T-cell (primary cell): ENCODE data around the gene PDXP. TPM values are rescaled to one million over a fixed set of nuclear protein-coding genes. Genes with fewer than 3 reads are reported as not detected.

Experiments
- ATAC-seq, 4 experiments: fragments of 200-7000 bp in 3 of 4; fragments of 150-1000 bp in 1 of 4; cut with Tn5 transposase; replicated peaks in 1 of 4; 1 replicate in 3 of 4; 2 replicates in 1 of 4; pipeline ENCODE4 v1.10.0; 2021; ENCODE audit warnings: moderate library complexity in 3 of 4, mild to moderate bottlenecking in 2 of 4, moderate number of reproducible peaks in 1 of 4
- CTCF ChIA-PET, 2 donors: fragments of 300-600 bp; sonication (Branson Sonifier 250); formaldehyde crosslinking; loops; one replicate each; lab custom pipeline; 2022; ENCODE audit warnings: antibody characterized with exemption in 2 of 2; lab: Charles Lee
- POLR2A ChIA-PET, 2 donors: fragments of 300-600 bp; sonication (Branson Sonifier 250); formaldehyde crosslinking; loops; one replicate each; lab custom pipeline; 2022; ENCODE audit warnings: antibody characterized with exemption in 2 of 2; lab: Charles Lee
- DNase-seq, 35 experiments: peaks; one replicate each; pipeline versions ENCODE4 v3.0.0 to v3.0.0-alpha.2; 2013 to 2023
- H3K27ac ChIP-seq: one replicate; pipeline ENCODE4 v1.5.1; 2013; ENCODE audit warnings: low read length
- H3K27me3 ChIP-seq, 2 experiments: replicated peaks in 1 of 2; 1 replicate in 1 of 2; 2 replicates in 1 of 2; pipeline versions ENCODE4 v1.6.1 to v1.7.0; 2013; ENCODE audit warnings: low read length in 1 of 2, mixed read lengths in 1 of 2; ENCODE audit not compliant: control insufficient read depth in 2 of 2, insufficient read depth in 2 of 2; ENCODE audit errors: extremely low read depth in 1 of 2
- H3K36me3 ChIP-seq, 2 donors: 1 replicate in 1 of 2; 2 replicates in 1 of 2; pipeline versions ENCODE4 v1.6.1 to v1.7.0; 2013; ENCODE audit warnings: low read length in 1 of 2; ENCODE audit not compliant: control insufficient read depth in 2 of 2, insufficient read depth in 1 of 2; ENCODE audit errors: extremely low read depth in 1 of 2
- H3K4me1 ChIP-seq, 2 experiments: 1 replicate in 1 of 2; 2 replicates in 1 of 2; pipeline versions ENCODE4 v1.6.1 to v1.7.0; 2013; ENCODE audit warnings: low read length in 2 of 2, mixed read lengths in 1 of 2; ENCODE audit not compliant: insufficient read depth in 2 of 2, control insufficient read depth in 1 of 2; ENCODE audit errors: extremely low read depth in 1 of 2
- H3K4me3 ChIP-seq, 2 donors: 1 replicate in 1 of 2; 2 replicates in 1 of 2; pipeline versions ENCODE4 v1.5.1 to v1.7.0; 2013; ENCODE audit warnings: mild to moderate bottlenecking in 2 of 2, low read length in 1 of 2, moderate library complexity in 1 of 2; ENCODE audit not compliant: control insufficient read depth in 1 of 2; ENCODE audit errors: extremely low read depth in 1 of 2
- H3K9me3 ChIP-seq: 2 replicates; pipeline ENCODE4 v1.7.0; 2013
- H3K27ac Mint-ChIP-seq, 2 donors: one replicate each; pipeline ENCODE4 v1.8.0; 2020 to 2021; ENCODE audit warnings: mild to moderate bottlenecking in 2 of 2, mixed read lengths in 2 of 2
- H3K27me3 Mint-ChIP-seq, 2 donors: one replicate each; pipeline ENCODE4 v1.8.0; 2021 to 2022; ENCODE audit warnings: mixed read lengths in 2 of 2
- H3K36me3 Mint-ChIP-seq: one replicate; pipeline ENCODE4 v1.8.0; 2021; ENCODE audit warnings: mixed read lengths
- H3K4me1 Mint-ChIP-seq, 3 donors: one replicate each; pipeline ENCODE4 v1.8.0; 2020 to 2022; ENCODE audit warnings: mixed read lengths in 3 of 3, mild to moderate bottlenecking in 1 of 3
- H3K4me3 Mint-ChIP-seq, 3 donors: one replicate each; pipeline ENCODE4 v1.8.0; 2020 to 2022; ENCODE audit warnings: mild to moderate bottlenecking in 3 of 3, mixed read lengths in 3 of 3, moderate library complexity in 3 of 3
- H3K9me3 Mint-ChIP-seq, 3 donors: one replicate each; pipeline ENCODE4 v1.8.0; 2020 to 2022; ENCODE audit warnings: mixed read lengths in 3 of 3
- WGBS: methylation state at CpG from one replicate; pipeline ENCODE4 v1.1.5; 2013; ENCODE audit warnings: missing lambda C conversion rate; ENCODE audit not compliant: insufficient coverage; 5-methylcytosine and 5-hydroxymethylcytosine counted together
- total RNA-seq, 35 experiments: library from RNA in 6 of 35; stranded (reverse) in 6 of 35; fragments of 120-200 nt in 1 of 35; gene quantifications; one replicate each; pipeline versions ENCODE4 v1.2.1 to v1.2.4 and lab custom pipeline; 2013 to 2026

Gene PDXP
- total RNA-seq, 5 donors from 2014 or later (not counting 1 experiment from before 2014, with no cell fraction given), result 3.1 to 11.3 (median 10.7) TPM

DNA sequence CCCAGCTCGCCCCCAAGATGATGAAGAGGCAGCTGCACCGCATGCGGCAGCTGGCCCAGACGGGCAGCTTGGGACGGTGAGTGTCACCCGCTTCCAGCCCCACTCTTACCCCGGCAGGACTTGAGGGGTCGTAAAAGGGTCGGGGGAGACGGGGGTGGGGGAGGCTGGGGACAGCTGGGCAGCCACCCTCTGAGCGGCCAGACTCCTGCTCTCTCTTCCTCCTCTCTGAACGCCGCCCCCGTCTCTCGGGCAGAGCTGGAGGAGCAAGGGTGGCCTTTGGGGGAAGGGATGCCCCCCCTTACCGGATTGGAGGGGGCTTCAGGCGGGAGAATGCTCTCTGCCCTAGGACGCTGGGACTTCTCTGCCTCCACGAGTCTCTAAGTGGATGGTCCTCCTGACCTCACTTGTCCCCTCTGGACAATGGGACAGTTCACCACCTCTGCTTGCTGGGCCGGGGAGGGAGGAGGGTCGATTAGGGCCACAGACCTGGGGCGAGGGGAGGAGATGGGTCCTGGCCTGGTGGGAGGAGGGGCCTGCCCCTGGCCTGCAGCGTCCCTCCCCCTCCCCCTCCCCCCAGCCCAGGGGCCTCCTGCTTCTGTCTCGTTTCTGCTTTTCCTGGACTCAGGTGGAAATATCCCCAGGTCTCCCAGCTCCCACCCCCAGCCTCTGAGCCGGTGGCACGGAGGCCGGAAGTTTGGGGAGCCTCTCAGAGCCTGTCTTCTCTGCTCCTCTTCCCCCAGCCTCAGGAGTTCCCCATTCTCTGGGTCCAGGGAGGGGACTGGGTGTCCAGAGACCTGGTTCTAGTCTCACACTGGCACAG lies 18.5 kb upstream of the PDXP start:
- DNase-seq, result peak in 2 of 35 experiments; percentile 31 to 59
- Mint-ChIP-seq H3K4me3 (peak overlapping the region; percentile 94), H3K4me1 (peaks cover 57 to 78% (median 66%) of the 10 kb centered on the region in 3 donors), H3K36me3 (peaks cover 10% of the 10 kb centered on the region), H3K9me3 (no peaks in the 10 kb centered on the region), H3K27me3 (no peaks in the 10 kb centered on the region), H3K27ac (peak overlapping the region; percentile 95 to 96)
- H3K9me3 ChIP-seq, result no peaks in the 10 kb centered on the region
- WGBS, result 0% methylated on average over 3 of the region's 27 CpGs
- H3K36me3 ChIP-seq, result peaks cover 10 to 41% of the 10 kb centered on the region in 2 donors
- peaks cover 34 to 80% of the 10 kb centered on the region in 2 experiments for H3K4me1 ChIP-seq
- POLR2A ChIA-PET, result interaction anchor here in 1 of 2 donors (0.6 kb wide), 1 partner anchor 16 kb away, joined by 6 read pairs; no protein-coding TSS in a partner anchor
- H3K27ac ChIP-seq, result peak overlapping the region; percentile 65
- peak; percentile 1 to 25 (median 4) for ATAC-seq
- CTCF ChIA-PET, result interaction anchor here (0.7 to 1.4 kb wide), 4 partner anchors 12 to 36 kb away, joined by 3 to 6 read pairs (median 4); partner anchors contain the start of gene LGALS1 (in 1 of the 2)
- H3K27me3 ChIP-seq, result no peaks in the 10 kb centered on the region
- peak overlapping the region; percentile 89 to 94 for H3K4me3 ChIP-seq

DNA sequence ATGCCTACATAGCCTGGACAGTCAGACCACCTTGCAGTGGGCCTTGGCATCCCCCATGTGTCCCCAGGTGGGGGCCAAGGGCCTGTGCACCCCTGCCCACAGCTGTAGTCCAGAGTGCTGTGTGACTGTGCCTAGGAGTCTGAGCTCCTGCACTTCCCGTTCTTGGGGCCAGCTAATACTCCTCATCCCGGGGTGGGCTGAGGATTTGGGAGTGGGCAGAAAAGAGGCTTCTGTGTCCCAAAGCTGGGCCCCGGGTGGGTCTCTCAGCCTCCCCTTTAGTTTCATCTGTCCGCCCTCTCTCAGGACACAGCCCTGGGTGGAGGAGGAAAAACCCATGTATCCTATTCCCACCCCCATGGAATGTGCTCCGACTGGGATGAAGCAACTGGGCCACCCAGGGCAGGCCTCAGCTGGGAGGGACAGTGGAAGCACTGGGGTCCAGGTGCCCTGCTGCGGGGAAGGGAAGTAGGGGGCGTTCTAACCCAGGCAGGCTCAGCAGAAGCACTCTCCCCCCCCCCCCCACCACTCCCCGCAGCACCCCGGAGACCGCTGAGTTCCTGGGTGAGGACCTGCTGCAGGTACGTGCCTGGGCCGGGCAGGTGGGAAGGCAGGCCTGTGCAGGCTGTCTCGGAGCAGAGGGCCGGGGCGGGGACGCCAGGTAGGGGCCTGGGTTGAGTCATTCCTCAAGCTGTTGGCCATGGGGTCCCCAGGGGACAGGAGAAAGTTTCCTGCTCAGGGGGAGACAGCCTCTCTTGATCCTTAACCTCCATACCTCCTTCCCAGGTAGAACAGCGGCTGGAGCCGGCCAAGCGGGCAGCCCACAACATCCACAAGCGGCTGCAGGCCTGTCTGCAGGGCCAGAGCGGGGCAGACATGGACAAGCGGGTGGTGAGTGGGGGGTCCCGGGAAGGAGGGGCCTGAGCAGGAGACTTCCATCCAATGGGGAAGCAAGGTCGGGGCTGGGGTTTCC lies 17.6 kb upstream of the PDXP start:
- Histone ChIP-seq H3K4me3 (peak overlapping the region; percentile 89 to 94), H3K36me3 (peaks cover 10 to 50% of the 10 kb centered on the region in 2 donors), H3K27me3 (no peaks in the 10 kb centered on the region), H3K9me3 (no peaks in the 10 kb centered on the region), H3K27ac (peak overlapping the region; percentile 65), H3K4me1 (peaks cover 31 to 75% of the 10 kb centered on the region in 2 experiments)
- H3K4me1 Mint-ChIP-seq, result peaks cover 53 to 70% (median 59%) of the 10 kb centered on the region in 3 donors
- ATAC-seq, result peak; percentile 15 to 26 (median 21)
- H3K4me3 Mint-ChIP-seq, result peak overlapping the region; percentile 94
- no peaks in the 10 kb centered on the region for H3K9me3 Mint-ChIP-seq
- ChIA-PET CTCF (interaction anchor here (0.7 to 3.5 kb wide), 8 partner anchors 9 to 35 kb away, joined by 3 to 39 read pairs (median 4); partner anchors contain the start of genes GGA1 (in 1 of the 2), LGALS1 (in 1 of the 2) and PDXP (in 1 of the 2)), POLR2A (interaction anchor here in 1 of 2 donors (0.6 kb wide), 1 partner anchor 17 kb away, joined by 6 read pairs; no protein-coding TSS in a partner anchor)
- H3K36me3 Mint-ChIP-seq, result peaks cover 13% of the 10 kb centered on the region
- H3K27ac Mint-ChIP-seq, result peak overlapping the region; percentile 95 to 96
- no peaks in the 10 kb centered on the region for H3K27me3 Mint-ChIP-seq
- WGBS, result no CpG with 5 or more reads among the region's 24 CpGs
- peak in 5 of 35 experiments; percentile 27 to 56 (median 36) for DNase-seq

DNA sequence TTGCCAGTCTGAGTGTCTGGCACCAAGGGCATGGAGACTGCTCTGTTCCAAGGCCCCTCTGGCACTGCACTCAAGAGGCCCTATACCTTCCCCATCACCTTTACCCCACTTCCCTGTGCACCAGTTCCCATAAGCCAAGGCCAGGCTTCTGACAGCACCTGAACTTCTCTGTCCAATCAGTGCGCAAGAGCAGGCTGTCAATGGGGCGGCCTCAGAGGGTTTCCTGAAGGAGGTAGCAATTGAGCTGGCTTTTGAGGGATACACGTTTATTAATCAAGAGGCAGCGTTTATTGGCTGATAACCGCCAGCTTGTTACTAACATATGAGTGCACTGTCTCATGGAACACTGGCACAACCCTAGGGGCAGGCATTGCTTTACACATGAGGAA lies 17.0 kb upstream of the PDXP start:
- no peaks in the 10 kb centered on the region for H3K27me3 ChIP-seq
- Mint-ChIP-seq H3K4me1 (peaks cover 46 to 64% (median 54%) of the 10 kb centered on the region in 3 donors), H3K27ac (peak overlapping the region; percentile 76 to 96), H3K27me3 (no peaks in the 10 kb centered on the region), H3K9me3 (no peaks in the 10 kb centered on the region), H3K36me3 (peaks cover 13% of the 10 kb centered on the region), H3K4me3 (peak overlapping the region; percentile 25 to 94 (median 94))
- H3K4me3 ChIP-seq, result peak overlapping the region; percentile 42 to 89
- no peaks in the 10 kb centered on the region for H3K9me3 ChIP-seq
- ATAC-seq (no peak), DNase-seq (no peak)
- POLR2A ChIA-PET, result interaction anchor here in 1 of 2 donors (1.0 kb wide), 1 partner anchor 36 kb away, joined by 5 read pairs; no protein-coding TSS in a partner anchor
- peaks cover 10 to 56% of the 10 kb centered on the region in 2 donors for H3K36me3 ChIP-seq
- H3K4me1 ChIP-seq, result peaks cover 28 to 69% of the 10 kb centered on the region in 2 experiments
- H3K27ac ChIP-seq, result peak overlapping the region; percentile 65
- 97% methylated on average over 5 of the region's 5 CpGs for WGBS
- CTCF ChIA-PET, result interaction anchor here (1.2 to 3.6 kb wide), 7 partner anchors 10 to 34 kb away, joined by 3 to 39 read pairs (median 5); partner anchors contain the start of genes PDXP (in 2 of the 2), GGA1 (in 1 of the 2) and LGALS1 (in 1 of the 2)

DNA sequence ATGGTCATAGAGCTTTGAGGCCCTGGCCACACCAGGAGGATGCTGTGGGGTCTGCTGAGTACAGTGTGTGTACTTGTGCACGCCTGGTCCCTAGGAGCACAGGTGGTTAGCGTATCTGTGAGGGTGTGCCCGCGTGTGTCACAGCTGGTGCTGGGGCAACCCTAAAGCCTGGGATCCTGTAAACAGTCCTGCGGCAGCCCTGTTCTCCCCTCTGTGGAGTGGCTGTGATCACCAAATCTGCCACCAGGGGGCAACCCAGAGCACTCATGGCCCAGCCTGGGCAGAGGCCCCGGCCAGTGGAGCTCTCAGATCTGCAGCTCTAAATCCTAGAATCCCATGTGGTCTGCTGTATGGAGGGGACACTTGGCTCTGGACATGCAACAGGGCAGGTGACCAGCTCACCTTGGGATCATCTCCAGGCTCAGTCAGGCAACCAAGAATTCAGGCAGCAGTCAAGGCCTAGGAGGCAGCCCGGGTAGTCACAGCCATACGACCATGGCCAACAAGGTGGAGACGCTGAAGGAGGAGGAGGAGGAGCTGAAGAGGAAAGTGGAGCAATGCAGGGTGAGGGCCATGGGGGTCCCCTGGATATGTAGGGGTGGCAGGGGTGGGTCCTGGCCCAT lies 15.2 kb upstream of the PDXP start:
- Mint-ChIP-seq H3K4me1 (peaks cover 31 to 46% (median 37%) of the 10 kb centered on the region in 3 donors), H3K9me3 (no peaks in the 10 kb centered on the region), H3K27ac (peak overlapping the region; percentile 71 to 89), H3K27me3 (no peaks in the 10 kb centered on the region), H3K4me3 (peak overlapping the region; percentile 36 to 94 (median 47)), H3K36me3 (peaks cover 18% of the 10 kb centered on the region)
- CTCF ChIA-PET, result interaction anchor here (0.6 to 3.6 kb wide), 25 partner anchors 9 to 1673 kb away, joined by 3 to 39 read pairs (median 5); partner anchors contain the start of genes PDXP (in 2 of the 2), GGA1 (in 1 of the 2), LGALS1 (in 1 of the 2) and NOL12 (in 1 of the 2)
- WGBS, result 25% methylated on average over 9 of the region's 9 CpGs
- Histone ChIP-seq H3K4me1 (peaks cover 12 to 60% of the 10 kb centered on the region in 2 experiments), H3K27ac (no peak overlapping the region), H3K9me3 (no peaks in the 10 kb centered on the region), H3K27me3 (no peaks in the 10 kb centered on the region), H3K4me3 (no peak overlapping the region), H3K36me3 (peaks cover 15 to 69% of the 10 kb centered on the region in 2 donors)
- DNase-seq (peak; percentile 50 to 90 (median 80)), ATAC-seq (peak; percentile 50 to 64 (median 58))
- POLR2A ChIA-PET, result interaction anchor here (0.7 to 1.2 kb wide), 4 partner anchors 15 to 38 kb away, joined by 3 to 4 read pairs (median 3); partner anchors contain the start of genes GGA1 (in 1 of the 2) and PDXP (in 1 of the 2)

DNA sequence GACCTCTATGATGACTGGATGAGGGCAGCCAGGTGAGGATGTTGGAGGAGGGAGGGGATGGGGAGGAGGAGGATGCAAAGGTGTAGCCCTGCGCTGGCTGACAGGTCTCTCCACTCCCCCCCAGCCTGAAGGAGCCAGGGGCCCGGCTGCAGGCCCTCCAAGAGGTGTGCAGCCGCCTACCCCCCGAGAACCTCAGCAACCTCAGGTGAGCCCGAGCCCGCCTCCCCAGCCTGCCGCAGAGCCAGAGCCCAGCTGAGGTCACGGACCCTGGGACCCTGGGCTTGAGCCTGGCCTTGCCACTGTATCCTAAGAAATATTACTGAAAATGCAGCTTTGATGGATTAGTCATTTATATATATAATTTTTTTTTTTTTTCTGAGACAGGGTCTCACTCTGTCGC lies 11.2 kb upstream of the PDXP start:
- Mint-ChIP-seq H3K4me1 (peaks cover 17 to 21% (median 20%) of the 10 kb centered on the region in 3 donors), H3K27me3 (no peaks in the 10 kb centered on the region), H3K27ac (no peak overlapping the region), H3K4me3 (no peak overlapping the region), H3K9me3 (no peaks in the 10 kb centered on the region), H3K36me3 (peaks cover 35% of the 10 kb centered on the region)
- WGBS, result 90% methylated on average over 2 of the region's 9 CpGs
- ChIA-PET CTCF (no interaction called here), POLR2A (no interaction called here)
- no peaks in the 10 kb centered on the region for H3K27me3 ChIP-seq
- peaks cover 37 to 94% of the 10 kb centered on the region in 2 donors for H3K36me3 ChIP-seq
- DNase-seq (no peak), ATAC-seq (no peak)
- no peak overlapping the region for H3K4me3 ChIP-seq
- no peaks in the 10 kb centered on the region for H3K9me3 ChIP-seq
- H3K4me1 ChIP-seq, result peaks cover 3 to 34% of the 10 kb centered on the region in 2 experiments
- H3K27ac ChIP-seq, result no peak overlapping the region
